HepG2 (cell line): ENCODE results near the gene OSBPL5. TPM values are rescaled to one million over a fixed set of nuclear protein-coding genes. Genes with fewer than 3 reads are reported as not detected.

ENCODE experiments used
- CC2D1A ChIP-seq: sonication (generic); formaldehyde crosslinking; IDR thresholded peaks from 2 replicates; pipeline ENCODE4 v1.8.1; 2023; ENCODE audit warnings: mild to moderate bottlenecking, missing genetic modification reagents
- DR1 ChIP-seq: sonication (generic); formaldehyde crosslinking; IDR thresholded peaks from 2 replicates; pipeline ENCODE4 v1.8.0; 2021; ENCODE audit warnings: mild to moderate bottlenecking, missing genetic modification reagents, inconsistent platforms
- ETV6 ChIP-seq: sonication (generic); formaldehyde crosslinking; conservative IDR thresholded peaks from 2 replicates; pipeline ENCODE4 v1.4.0; 2020; ENCODE audit warnings: missing genetic modification reagents
- FOXC1 ChIP-seq: sonication (generic); formaldehyde crosslinking; IDR thresholded peaks from 2 replicates; pipeline ENCODE4 v1.8.0; 2022; ENCODE audit warnings: mild to moderate bottlenecking, missing genetic modification reagents, borderline replicate concordance
- KMT2B ChIP-seq: IDR thresholded peaks from 2 replicates; pipeline ENCODE4 v1.6.1; 2016; ENCODE audit warnings: missing genetic modification reagents, missing compliant biosample characterization
- MIER3 ChIP-seq: IDR thresholded peaks from 2 replicates; pipeline ENCODE4 v1.6.1; 2016; ENCODE audit warnings: missing compliant biosample characterization, borderline replicate concordance
- SETDB1 ChIP-seq: sonication (generic); formaldehyde crosslinking; IDR thresholded peaks from 2 replicates; pipeline ENCODE4 v1.5.1; 2020; ENCODE audit warnings: missing genetic modification reagents, mild to moderate bottlenecking, borderline replicate concordance
- ZEB1 ChIP-seq: IDR thresholded peaks from 2 replicates; pipeline ENCODE4 v1.6.1; 2012; ENCODE audit warnings: mild to moderate bottlenecking, low read depth, inconsistent platforms; ENCODE audit not compliant: insufficient replicate concordance
- ZNF468 ChIP-seq: sonication (generic); formaldehyde crosslinking; IDR thresholded peaks from 2 replicates; pipeline ENCODE4 v1.8.0; 2022; ENCODE audit warnings: mild to moderate bottlenecking, moderate library complexity, missing genetic modification reagents
- ZNF709 ChIP-seq: sonication (generic); formaldehyde crosslinking; IDR thresholded peaks from 2 replicates; pipeline ENCODE4 v1.5.0; 2020; ENCODE audit warnings: mild to moderate bottlenecking, missing genetic modification reagents
- ZNF772 ChIP-seq: sonication (generic); formaldehyde crosslinking; IDR thresholded peaks from 2 replicates; pipeline ENCODE4 v1.5.0; 2020; ENCODE audit warnings: mild to moderate bottlenecking, missing genetic modification reagents
- ZSCAN31 ChIP-seq: sonication (generic); formaldehyde crosslinking; IDR thresholded peaks from 2 replicates; pipeline ENCODE4 v1.5.0; 2020; ENCODE audit warnings: low read depth, mild to moderate bottlenecking, missing genetic modification reagents
- polyA plus RNA-seq, 8 experiments: library from polyadenylated mRNA; depleted of rRNA in 3 of 8; stranded (reverse) in 7 of 8; unstranded in 1 of 8; fragments of >200 nt; fragmentation: Illumina TruSeq in 4 of 8; extraction: Trizol in 4 of 8; gene quantifications; 2 replicates each; pipeline versions ENCODE4 v1.2.1 to v1.2.3, GENCODE V29; 2011 to 2016; ENCODE audit warnings: low read depth in 4 of 8, missing spikeins in 1 of 8, mixed read lengths in 1 of 8; ENCODE audit not compliant: insufficient read depth in 1 of 8
- total RNA-seq, 5 experiments: library from RNA; depleted of rRNA; stranded (reverse); fragments of >200 nt; fragmentation: Illumina TruSeq; extraction: Trizol; gene quantifications; 2 replicates each; pipeline ENCODE4 v1.2.3, GENCODE V29; 2016; ENCODE audit warnings: low read depth in 1 of 5
- TF ChIP-seq, protein P1 (sequence below): IDR thresholded peaks from 2 replicates; pipeline ENCODE4 v1.6.1; 2016; ENCODE audit warnings: missing compliant biosample characterization, missing genetic modification reagents, borderline replicate concordance
- TF ChIP-seq, protein P2 (sequence below): sonication (generic); formaldehyde crosslinking; IDR thresholded peaks from 2 replicates; pipeline ENCODE4 v1.4.0; 2020; ENCODE audit warnings: low read depth, missing genetic modification reagents
- TF ChIP-seq, protein P3 (sequence below): sonication (generic); formaldehyde crosslinking; IDR thresholded peaks from 2 replicates; pipeline ENCODE4 v1.9.0; 2021; ENCODE audit warnings: missing genetic modification reagents, borderline replicate concordance
- TF ChIP-seq, protein P4 (sequence below): sonication (generic); formaldehyde crosslinking; IDR thresholded peaks from 2 replicates; pipeline ENCODE4 v1.4.0; 2020; ENCODE audit warnings: missing genetic modification reagents, borderline replicate concordance

OSBPL5 gene
- total and polyA plus RNA-seq, 2 of the 13 experiments (the other 11 are each of a cell fraction or from before 2014, with no cell fraction given): not detected

DNA sequence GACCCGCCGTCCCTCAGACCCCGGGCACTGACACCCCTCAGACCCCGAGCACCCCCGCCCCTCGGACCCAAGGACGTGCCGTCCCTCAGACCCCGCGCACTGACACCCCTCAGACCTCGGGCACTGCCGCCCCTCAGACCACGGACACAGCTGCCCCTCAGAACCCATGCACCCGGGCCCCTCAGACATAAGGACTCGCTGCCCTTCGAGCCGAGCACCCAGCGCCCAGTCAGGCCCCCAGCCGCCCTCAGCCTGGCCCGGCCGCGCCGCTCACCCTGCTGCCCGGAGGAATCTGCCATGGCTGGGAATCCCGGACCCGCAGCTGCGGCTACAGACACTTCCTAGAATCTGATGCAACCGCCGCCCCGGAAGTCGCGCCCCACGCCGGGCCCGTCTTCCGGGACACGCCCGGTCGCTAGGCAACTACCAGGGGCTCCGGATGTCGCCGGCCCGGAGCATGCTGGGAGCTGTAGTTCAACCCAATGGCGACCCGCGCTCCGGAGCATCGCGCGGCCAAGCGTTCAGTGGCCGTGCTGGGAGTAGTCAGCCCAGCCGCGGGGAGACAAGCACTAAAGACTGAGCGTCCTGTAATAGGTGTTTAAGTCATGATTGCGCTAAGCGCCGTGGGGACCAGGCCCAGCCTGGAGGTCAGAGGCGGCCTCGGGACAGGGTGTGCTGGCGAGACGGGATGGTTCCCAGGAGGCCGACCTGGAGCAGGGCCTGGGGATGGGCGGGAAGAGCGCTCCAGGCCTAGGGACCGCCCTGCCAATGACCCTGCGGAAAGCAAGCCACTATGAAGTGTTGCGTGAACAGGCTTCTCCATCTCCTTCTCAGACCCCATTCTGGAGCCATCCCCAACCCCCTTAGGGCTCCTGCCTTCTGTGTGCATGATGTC, 107.8 kb downstream of the OSBPL5 start, which contains the start of gene CARS1 (continued):
- TF ChIP-seq KMT2B (peak; percentile 57), ZNF772 (CRISPR knock-in tag) (peak; percentile 85), CC2D1A (CRISPR knock-in tag) (no peak), DR1 (CRISPR knock-in tag) (peak; percentile 51; the same call in 1 of the 2 replicates), MIER3 (CRISPR knock-in tag) (peak; percentile 52; the same call in 1 of the 2 replicates), ZEB1 (no peak), ZNF468 (CRISPR knock-in tag) (no peak), ZSCAN31 (CRISPR knock-in tag) (no peak), SETDB1 (CRISPR knock-in tag) (no peak), FOXC1 (CRISPR knock-in tag) (no peak), ETV6 (CRISPR knock-in tag) (peak; percentile 75; the same call in 1 of the 2 replicates), ZNF709 (CRISPR knock-in tag) (peak; percentile 50; the same call in 1 of the 2 replicates)
- TF ChIP-seq, protein P1, sequence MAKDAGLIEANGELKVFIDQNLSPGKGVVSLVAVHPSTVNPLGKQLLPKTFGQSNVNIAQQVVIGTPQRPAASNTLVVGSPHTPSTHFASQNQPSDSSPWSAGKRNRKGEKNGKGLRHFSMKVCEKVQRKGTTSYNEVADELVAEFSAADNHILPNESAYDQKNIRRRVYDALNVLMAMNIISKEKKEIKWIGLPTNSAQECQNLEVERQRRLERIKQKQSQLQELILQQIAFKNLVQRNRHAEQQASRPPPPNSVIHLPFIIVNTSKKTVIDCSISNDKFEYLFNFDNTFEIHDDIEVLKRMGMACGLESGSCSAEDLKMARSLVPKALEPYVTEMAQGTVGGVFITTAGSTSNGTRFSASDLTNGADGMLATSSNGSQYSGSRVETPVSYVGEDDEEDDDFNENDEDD: peak; percentile 66
- TF ChIP-seq, protein P2, sequence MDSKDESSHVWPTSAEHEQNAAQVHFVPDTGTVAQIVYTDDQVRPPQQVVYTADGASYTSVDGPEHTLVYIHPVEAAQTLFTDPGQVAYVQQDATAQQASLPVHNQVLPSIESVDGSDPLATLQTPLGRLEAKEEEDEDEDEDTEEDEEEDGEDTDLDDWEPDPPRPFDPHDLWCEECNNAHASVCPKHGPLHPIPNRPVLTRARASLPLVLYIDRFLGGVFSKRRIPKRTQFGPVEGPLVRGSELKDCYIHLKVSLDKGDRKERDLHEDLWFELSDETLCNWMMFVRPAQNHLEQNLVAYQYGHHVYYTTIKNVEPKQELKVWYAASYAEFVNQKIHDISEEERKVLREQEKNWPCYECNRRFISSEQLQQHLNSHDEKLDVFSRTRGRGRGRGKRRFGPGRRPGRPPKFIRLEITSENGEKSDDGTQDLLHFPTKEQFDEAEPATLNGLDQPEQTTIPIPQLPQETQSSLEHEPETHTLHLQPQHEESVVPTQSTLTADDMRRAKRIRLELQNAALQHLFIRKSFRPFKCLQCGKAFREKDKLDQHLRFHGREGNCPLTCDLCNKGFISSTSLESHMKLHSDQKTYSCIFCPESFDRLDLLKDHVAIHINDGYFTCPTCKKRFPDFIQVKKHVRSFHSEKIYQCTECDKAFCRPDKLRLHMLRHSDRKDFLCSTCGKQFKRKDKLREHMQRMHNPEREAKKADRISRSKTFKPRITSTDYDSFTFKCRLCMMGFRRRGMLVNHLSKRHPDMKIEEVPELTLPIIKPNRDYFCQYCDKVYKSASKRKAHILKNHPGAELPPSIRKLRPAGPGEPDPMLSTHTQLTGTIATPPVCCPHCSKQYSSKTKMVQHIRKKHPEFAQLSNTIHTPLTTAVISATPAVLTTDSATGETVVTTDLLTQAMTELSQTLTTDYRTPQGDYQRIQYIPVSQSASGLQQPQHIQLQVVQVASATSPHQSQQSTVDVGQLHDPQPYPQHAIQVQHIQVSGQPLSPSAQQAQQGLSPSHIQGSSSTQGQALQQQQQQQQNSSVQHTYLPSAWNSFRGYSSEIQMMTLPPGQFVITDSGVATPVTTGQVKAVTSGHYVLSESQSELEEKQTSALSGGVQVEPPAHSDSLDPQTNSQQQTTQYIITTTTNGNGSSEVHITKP (CRISPR knock-in tag): no peak
- TF ChIP-seq, protein P3, sequence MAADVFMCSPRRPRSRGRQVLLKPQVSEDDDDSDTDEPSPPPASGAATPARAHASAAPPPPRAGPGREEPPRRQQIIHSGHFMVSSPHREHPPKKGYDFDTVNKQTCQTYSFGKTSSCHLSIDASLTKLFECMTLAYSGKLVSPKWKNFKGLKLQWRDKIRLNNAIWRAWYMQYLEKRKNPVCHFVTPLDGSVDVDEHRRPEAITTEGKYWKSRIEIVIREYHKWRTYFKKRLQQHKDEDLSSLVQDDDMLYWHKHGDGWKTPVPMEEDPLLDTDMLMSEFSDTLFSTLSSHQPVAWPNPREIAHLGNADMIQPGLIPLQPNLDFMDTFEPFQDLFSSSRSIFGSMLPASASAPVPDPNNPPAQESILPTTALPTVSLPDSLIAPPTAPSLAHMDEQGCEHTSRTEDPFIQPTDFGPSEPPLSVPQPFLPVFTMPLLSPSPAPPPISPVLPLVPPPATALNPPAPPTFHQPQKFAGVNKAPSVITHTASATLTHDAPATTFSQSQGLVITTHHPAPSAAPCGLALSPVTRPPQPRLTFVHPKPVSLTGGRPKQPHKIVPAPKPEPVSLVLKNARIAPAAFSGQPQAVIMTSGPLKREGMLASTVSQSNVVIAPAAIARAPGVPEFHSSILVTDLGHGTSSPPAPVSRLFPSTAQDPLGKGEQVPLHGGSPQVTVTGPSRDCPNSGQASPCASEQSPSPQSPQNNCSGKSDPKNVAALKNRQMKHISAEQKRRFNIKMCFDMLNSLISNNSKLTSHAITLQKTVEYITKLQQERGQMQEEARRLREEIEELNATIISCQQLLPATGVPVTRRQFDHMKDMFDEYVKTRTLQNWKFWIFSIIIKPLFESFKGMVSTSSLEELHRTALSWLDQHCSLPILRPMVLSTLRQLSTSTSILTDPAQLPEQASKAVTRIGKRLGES (CRISPR knock-in tag): no peak
- TF ChIP-seq, protein P4, sequence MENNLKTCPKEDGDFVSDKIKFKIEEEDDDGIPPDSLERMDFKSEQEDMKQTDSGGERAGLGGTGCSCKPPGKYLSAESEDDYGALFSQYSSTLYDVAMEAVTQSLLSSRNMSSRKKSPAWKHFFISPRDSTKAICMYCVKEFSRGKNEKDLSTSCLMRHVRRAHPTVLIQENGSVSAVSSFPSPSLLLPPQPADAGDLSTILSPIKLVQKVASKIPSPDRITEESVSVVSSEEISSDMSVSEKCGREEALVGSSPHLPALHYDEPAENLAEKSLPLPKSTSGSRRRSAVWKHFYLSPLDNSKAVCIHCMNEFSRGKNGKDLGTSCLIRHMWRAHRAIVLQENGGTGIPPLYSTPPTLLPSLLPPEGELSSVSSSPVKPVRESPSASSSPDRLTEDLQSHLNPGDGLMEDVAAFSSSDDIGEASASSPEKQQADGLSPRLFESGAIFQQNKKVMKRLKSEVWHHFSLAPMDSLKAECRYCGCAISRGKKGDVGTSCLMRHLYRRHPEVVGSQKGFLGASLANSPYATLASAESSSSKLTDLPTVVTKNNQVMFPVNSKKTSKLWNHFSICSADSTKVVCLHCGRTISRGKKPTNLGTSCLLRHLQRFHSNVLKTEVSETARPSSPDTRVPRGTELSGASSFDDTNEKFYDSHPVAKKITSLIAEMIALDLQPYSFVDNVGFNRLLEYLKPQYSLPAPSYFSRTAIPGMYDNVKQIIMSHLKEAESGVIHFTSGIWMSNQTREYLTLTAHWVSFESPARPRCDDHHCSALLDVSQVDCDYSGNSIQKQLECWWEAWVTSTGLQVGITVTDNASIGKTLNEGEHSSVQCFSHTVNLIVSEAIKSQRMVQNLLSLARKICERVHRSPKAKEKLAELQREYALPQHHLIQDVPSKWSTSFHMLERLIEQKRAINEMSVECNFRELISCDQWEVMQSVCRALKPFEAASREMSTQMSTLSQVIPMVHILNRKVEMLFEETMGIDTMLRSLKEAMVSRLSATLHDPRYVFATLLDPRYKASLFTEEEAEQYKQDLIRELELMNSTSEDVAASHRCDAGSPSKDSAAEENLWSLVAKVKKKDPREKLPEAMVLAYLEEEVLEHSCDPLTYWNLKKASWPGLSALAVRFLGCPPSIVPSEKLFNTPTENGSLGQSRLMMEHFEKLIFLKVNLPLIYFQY (CRISPR knock-in tag): 0 out of 2 replicates have a peak, but pooled peaks have one; percentile 18
